ENCODE measurements around the gene PTGES2.
"Not testable (repeated sequence)": the region's sequence is repeated elsewhere in the genome, so short reads cannot be mapped to it uniquely, and the experiment has no call there.

PTGES2 gene

DNA sequence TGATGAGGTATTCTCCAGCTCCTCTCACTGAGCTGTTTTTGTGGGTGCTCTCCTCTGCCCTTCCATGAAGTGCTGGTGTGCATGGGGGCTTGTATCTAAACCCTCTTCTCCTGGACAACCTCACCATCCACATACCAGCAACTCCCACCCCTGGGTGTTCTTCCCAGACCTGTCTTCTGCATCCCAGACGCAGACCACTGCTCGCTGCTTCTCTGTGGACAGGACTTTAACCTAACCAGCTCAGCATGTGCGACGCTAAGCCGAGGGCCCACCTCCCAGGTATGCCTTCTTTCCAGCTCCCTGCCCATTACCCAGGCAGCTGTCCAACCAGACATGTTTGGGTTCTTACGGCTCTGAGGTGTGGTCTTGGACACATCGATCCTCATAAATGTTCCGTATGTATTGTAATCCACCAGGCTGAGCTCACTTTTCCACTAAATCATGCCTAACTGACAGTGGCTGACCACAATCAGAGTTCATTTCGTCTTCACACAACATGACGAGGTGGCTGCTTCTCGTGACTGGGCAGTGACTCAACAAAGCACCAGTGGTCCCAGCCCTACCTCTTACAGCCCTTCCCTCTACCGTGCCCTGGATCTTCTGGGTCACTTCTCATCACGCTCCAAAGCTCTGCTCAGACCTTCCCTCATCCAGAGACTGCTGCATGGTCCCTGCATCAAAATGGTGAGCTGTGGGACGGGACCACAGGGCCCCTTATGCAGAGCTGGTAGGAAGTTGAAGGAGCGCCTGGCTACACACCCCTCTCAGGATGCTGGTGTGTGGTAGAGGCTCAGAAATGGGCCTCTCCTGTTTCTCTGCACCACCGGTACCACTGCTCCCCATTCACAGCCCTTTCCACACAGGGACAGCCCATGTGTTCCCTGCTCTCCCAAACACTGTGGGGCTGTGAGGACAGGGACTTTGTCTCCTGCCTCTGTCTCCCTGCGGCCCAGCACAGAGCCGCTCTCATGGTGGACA, 9.6 kb upstream of the PTGES2 start:
- no peak for DNase-seq

DNA sequence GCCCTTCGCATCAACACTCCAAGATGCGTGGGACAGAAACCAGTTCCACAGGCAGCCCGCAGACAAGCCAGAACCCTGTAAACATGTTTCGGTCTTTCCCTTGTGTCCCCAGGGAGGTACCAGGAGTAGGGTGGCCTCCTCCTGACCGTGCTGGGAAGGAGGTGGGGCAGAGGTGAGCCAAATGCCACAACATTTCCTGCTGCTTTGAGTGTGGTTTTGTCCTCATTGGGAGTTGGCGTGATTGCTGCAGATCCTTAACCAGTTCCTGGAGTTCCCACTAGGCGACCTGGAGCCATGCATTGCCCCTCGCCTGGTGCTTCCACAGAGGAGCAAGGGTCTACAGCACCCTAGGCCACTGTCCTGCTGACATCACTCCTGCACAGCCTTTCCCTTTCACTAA, 8.0 kb upstream of the PTGES2 start:
- DNase-seq: not testable (repeated sequence)

DNA sequence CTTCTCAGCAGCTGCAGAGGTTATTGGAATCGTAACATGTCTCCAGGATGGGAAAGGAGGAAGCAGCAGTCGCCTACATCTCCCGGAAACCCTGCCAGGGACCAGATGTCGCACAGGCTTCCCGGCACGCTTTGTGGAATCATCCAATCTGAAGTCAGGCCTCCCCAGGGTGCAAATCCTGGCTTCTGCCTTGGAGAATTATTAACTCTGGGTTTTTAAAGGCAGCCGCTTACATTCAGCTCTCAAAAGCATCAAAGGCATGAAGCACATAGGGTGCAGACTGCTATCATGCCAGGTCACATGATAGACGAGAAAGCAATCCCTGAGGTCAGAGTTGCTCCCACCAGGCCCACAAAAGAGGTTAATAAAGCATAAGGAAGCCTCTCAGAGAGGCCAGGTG, 4.6 kb upstream of the PTGES2 start:
- DNase-seq: not testable (repeated sequence)

- DNase-seq: not testable (repeated sequence)
Measured at GRCh38 chr9:128131346-128131745, 3.8 kb upstream of the PTGES2 start.

DNA sequence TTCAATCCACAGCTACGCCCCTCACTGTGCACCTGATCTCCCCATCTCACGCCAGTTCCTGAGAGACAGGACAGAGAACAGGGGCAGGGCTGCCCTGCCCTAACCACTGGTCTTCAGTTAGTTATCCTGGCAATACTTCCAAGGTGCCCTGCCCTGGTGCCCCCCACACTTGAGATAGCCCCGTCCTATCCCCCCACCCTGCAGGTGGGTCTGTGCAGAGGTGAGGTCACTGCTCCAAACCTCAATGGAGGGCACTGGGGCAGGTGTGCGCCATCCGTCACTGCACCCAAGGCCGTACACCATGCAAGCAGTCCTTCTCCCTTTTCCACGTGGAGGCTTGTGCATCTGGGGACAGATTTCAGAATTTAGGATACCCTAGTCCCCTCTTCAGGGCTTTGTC, 3.1 kb upstream of the PTGES2 start:
- DNase-seq: not testable (repeated sequence)

DNA sequence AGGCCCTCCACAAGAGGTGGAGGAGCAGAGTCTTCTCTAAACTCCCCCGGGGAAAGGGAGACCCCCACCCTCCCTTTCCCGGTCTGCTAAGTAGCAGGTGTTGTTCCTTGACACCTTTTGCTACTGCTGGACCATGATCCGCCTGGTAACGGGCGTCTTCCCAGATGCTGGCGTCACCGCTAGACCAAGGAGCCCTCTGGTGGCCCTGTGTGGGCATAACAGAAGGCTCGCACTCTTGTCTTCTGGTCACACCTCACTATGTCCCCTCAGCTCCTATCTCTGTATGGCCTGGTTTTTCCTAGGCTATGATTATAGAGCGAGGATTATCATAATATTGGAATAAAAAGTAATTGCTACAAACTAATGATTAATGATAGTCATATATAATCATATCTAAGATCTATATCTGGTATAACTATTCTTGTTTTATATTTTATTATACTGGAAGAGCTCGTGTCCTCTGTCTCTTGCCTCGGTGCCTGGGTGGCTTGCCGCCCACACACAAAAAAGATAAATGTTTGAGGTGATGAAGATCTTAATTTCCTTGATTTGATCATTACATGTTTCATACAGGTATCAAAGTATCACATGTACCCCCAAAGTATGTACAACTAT, 2.6 kb upstream of the PTGES2 start:
- not testable (repeated sequence) for DNase-seq

GRCh38 chr9:128128836-128129590, 1.5 kb upstream of the PTGES2 start:
- no peak for DNase-seq

DNA sequence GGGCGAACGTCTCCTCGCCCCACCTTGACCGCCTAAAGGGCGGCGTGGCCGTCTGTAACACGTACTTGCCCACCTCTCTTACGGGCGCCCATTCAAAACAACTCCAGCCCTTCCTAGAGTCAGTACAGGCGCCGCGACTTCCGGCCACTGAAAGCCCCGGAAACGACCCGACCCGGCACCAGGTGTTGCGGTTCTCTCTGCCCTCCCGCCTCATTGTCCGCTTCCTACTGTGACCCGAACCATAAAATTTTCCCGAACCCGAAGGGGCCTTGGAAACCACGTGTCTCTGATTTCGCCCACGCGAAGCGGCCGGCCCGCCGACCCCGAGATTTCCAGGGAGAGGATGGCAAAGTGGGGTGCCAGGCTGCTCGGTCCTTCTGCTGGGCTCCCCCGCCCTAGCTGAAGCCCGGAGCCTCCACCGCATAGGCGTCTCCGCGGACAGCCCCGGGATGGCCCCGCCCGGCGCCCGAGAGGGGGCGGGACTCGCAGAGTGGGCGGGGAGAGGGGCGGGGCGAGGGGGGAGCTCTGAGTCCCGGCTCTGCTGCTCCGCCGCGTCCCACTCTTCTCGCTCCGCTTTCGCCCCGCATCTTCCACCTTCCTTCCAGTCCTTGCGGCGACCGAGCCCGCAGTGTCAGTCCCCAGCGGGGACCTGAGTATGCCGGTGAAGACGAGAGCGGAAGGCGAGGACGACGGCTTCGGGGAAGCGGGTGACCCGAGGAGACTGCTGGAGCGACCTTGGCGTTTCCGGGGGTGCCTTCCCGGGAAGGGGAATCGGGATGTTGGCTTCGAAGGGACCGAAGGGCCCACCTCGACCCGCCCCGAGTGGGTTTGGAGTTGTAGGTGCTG, 684 bp upstream of the PTGES2 start:
- peak; percentile 68 for DNase-seq

DNA sequence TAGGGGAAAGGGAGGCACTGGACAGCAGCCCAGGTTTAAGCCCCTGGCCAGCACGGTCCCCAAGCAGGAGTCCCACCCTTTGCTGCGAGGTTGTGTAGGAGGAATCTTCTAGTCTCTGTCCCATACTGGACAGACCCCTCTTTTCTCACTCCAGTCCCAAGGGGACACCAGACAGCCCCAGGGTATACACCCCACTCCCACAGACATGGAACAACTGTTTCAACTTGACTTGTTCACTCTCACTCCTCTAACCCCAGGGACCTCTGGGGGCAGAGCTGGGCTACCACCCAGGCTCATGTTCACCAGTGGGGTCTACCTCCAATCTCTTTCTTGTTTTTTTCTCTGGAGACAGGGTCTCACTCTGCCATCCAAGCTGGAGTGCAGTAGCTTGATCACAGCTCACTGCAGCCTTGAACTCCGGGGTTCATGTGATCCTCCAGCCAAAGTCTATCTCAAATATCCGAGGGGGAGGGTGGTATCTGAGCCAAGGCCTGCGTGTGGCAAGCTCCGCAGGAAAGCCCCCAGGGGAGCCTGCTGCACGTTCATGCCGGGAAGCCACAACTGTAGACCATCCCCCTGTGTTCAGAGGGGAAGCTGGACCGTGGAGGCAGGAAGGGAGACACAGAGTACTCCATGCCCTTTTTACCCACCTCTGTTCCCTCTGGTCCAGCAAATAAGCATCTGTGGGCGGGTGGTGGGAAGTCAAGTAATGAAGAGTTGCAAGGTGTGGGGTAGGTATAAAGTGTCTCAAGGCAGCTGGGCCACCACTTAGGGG, 1.8 kb downstream of the PTGES2 start:
- DNase-seq: no peak

DNA sequence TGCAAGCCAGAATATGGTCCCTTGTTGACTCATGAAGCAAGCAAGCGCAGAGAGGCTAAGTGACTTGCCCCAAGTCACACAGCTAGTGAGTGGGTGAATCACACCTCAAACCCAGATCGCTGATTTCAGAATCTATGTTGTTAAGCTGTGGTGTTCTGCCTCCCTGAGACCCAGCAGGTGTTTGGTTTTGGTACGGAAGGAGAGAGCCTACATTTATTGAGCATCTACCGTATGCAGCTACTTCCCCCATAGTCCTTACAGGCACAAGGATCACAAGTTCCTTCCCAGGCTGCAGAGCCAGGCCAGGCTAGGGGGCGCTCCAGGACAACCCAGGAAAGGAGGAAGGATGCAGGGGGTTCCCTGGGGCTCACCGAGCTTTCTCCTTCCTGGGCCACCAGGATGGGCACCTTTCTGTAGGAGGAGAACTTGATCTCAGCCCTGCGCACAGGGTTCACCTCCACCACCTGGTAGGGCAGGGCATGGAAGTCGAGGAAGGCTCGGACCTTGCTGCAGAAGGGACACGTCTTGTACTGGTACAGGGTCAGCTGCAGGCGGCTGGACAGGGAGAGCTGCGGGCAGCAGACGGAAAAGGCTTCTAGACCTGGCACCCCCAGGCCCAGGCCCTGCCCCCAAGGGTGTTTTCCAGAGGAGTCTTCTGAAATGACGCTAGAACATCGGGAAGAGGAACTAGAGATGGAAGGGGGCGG, 2.5 kb downstream of the PTGES2 start:
- no peak for DNase-seq

DNA sequence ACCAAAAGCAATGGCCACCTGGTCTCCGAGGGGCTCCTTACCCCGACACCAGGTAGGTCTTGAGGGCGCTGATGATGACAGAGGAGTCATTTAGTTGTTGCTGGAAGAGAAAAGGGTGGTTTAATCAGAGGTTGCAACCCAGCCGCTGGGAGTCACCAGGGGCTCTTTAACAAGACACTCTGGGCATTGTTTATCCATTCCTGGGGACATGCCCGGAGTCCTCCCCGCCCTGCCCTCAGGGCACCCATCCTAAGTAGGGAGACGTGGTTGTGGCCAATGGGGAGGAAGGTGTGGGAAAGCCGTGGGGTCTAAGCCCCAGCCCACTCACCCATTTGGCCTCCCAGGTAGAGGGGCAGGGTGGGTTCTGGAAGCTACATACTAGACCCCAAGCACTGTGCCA, 3.1 kb downstream of the PTGES2 start:
- DNase-seq: no peak

GRCh38 chr9:128123451-128124080, 4.0 kb downstream of the PTGES2 start:
- DNase-seq: no peak

GRCh38 chr9:128122809-128123175, 4.7 kb downstream of the PTGES2 start:
- DNase-seq: no peak

DNA sequence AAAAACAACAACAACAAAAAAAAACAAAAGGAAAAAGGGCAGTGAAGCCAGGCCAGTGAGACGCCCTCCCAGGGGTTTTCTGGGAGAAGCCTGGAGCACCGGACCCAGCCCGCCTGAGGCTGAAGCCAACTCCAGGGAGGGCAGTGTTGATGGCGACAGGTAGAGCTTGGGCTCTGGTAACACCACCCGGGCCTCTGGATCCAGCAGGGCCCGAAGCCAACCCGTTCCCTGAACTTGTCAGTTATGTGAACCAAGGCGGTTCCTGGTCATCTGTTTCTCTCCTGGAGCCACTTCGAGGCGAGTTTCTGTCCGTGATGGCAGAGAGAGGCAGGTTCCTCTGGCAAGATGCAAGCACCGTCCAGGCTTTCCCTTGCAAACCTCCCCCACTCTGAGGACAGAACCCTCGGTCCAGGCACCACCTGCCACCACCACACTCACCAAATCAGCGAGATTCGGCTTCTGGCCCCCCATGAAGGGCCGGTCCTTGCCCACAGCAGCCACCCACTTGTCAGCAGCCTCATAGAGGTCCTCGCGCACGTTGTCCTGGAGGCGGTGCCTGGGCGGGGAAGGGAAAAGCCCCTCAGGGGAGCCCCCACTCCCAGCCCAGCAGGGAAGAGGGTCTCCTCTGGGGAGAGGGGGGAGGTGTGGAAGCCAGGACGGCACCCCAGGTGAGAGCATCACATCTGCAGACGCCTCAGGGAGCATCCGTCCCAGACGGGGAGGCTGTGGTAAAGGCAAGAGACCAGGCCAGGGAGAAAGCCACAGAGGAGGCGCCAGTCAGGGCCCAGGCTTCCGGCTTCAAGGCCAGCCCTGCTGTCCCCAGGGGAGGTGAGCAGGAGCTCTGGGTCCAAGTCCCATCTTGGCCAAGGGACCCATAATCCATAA, 5.4 kb downstream of the PTGES2 start:
- DNase-seq: no peak

GRCh38 chr9:128121466-128121810, 6.1 kb downstream of the PTGES2 start:
- DNase-seq: no peak

- no peak for DNase-seq
Measured at GRCh38 chr9:128120741-128121465, 6.6 kb downstream of the PTGES2 start.

GRCh38 chr9:128120061-128120740, 7.3 kb downstream of the PTGES2 start:
- DNase-seq: no peak

DNA sequence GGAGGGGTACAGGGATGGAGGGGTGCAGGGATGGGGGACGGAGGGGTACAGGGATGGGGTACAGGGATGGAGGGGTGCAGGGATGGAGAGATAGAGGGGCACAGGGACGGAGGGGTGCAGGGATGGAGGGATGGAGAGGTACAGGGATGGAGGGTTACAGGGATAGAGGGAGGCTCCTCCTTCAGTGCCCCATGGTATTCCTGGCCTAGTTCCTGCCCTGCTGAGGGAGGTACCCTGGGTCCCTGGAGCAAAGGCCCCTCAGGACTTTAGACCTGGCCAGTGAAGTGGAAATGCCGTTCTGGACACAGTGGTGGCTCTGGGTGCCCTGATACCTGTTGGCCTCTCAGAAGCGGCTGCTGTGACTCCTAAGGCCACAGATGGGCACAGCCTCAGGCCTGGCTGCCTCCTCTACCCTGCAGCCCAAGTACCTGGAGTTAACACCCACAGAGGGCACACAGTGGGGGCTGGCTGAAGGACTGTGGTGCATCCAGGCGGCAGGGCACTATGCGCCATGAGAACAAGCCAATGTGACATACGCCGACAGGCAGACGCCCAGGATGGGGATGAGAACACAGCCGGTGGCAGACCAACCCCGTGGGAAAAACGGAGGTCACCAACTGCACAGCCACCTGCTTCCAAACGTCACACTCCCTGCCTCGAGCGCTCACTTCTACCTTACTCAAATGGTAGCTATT, 8.4 kb downstream of the PTGES2 start:
- DNase-seq: no peak
